Omental fat pad (tissue), 4 donors: Measurements from ENCODE around the gene TLR10. TPM values are rescaled to one million over a fixed set of nuclear protein-coding genes. Genes with fewer than 3 reads are reported as not detected.

Source experiments
- ATAC-seq: fragments of 150-250 bp; one replicate; pipeline ENCODE4 v1.9.1; 2016; ENCODE audit warnings: mild to moderate bottlenecking, moderate library complexity; ENCODE audit not compliant: low FRiP score
- DNase-seq: peaks from one replicate; pipeline ENCODE4 v3.0.0-alpha.2; 2019; ENCODE audit warnings: low spot score
- total RNA-seq, 4 donors: library from RNA; depleted of rRNA; stranded (reverse); fragments of >200 nt; gene quantifications; one replicate each; pipeline ENCODE4 v1.1.0, GENCODE V29; 2016
- TF ChIP-seq, protein P1 (sequence below), 3 donors: fragments of 450-650 bp; IDR thresholded peaks; one replicate each; pipeline ENCODE4 v1.5.1; 2016 to 2017; ENCODE audit warnings: antibody characterized with exemption in 3 of 3, mild to moderate bottlenecking in 3 of 3, moderate library complexity in 2 of 3

TLR10 gene
- total RNA-seq, 4 donors from 2014 or later = 0.12 to 2.5 (median 0.33) TPM

GRCh38 chr4:38752372-38752940 lies 30.3 kb downstream of the TLR10 start:
- no peak for ATAC-seq
- TF ChIP-seq, protein P1, sequence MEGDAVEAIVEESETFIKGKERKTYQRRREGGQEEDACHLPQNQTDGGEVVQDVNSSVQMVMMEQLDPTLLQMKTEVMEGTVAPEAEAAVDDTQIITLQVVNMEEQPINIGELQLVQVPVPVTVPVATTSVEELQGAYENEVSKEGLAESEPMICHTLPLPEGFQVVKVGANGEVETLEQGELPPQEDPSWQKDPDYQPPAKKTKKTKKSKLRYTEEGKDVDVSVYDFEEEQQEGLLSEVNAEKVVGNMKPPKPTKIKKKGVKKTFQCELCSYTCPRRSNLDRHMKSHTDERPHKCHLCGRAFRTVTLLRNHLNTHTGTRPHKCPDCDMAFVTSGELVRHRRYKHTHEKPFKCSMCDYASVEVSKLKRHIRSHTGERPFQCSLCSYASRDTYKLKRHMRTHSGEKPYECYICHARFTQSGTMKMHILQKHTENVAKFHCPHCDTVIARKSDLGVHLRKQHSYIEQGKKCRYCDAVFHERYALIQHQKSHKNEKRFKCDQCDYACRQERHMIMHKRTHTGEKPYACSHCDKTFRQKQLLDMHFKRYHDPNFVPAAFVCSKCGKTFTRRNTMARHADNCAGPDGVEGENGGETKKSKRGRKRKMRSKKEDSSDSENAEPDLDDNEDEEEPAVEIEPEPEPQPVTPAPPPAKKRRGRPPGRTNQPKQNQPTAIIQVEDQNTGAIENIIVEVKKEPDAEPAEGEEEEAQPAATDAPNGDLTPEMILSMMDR (IDR thresholded peaks at IDR 0.05) = no peak
- no peak for DNase-seq

DNA sequence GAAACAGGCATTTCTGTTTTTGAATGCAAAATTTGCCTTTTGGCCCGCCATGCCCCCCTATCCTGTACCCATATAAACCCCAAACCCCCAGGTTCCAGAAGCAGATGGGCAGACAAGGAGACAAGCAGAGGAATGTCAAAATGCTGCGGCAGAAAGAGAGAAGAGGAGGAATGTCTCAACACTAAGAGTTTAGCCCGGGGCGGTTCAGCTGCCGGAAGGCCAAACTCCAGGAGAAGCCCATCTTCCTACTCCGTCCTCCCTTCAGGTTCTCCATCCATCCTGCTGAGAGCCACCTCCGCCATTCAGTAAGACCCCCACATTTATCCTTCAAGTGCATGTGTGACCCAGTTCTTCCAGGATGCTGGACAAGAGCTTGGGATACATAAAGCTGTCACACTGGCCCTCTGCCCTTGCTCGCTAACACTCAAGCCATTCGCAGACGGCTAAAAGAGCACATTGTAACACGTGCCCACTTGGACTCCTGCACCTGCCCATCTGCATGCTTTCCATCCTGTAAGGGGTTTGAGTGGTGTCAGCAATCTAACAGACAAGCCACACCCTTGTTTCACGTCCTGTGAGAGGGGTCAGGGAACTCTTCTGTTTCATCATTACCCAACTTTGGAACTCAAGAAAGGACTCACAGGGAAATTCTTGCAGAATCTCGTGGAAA lies 31.3 kb downstream of the TLR10 start:
- DNase-seq = no peak
- ATAC-seq = no peak
- TF ChIP-seq, protein P1 (IDR thresholded peaks at IDR 0.05) = no peak

- TF ChIP-seq, protein P1 (IDR thresholded peaks at IDR 0.05) = no peak
- no peak for DNase-seq
- no peak for ATAC-seq
These were observed 33.5 kb downstream of the TLR10 start for GRCh38 chr4:38749336-38749735.

DNA sequence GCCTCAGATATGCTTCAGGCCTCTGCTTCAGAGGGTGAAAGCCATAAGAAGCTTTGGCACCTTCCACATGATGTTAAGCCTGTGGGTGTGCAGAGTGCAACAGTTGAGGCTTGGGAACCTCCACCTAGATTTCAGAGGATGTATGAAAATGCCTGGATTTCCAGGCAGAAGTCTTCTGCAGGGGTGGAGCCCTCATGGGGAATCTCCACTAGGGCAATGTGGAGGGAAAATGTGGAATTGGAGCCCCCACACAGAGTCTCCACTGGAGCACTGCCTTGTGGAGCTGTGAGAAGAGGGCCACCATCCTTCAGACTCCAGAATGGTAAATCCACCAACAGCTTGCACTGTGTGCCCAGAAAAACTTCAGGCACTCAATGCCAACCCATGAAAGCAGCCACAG lies 35.2 kb downstream of the TLR10 start:
- DNase-seq (no peak), ATAC-seq (no peak)
- TF ChIP-seq, protein P1 (IDR thresholded peaks at IDR 0.05) = no peak

DNA sequence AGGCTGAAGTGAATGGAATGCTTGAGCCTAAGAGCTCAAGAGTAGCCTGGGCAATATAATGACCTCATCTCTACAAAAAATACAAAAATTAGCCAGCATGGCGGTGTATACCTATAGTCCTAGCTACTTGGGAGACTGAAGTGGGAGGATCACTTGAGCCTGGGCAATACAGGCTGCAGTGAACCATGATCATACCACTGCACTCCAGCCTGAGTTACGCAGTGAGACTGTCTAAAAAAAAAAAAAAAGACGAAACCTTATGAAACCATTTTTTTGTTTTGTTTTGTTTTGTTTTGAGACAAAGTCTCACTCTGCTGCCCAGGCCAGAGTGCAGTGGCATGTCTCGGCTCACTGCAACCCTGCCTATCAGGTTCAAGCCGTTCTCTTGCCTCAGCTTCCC lies 36.9 kb downstream of the TLR10 start:
- TF ChIP-seq, protein P1 (IDR thresholded peaks at IDR 0.05) = no peak
- no peak for DNase-seq
- ATAC-seq = no peak

DNA sequence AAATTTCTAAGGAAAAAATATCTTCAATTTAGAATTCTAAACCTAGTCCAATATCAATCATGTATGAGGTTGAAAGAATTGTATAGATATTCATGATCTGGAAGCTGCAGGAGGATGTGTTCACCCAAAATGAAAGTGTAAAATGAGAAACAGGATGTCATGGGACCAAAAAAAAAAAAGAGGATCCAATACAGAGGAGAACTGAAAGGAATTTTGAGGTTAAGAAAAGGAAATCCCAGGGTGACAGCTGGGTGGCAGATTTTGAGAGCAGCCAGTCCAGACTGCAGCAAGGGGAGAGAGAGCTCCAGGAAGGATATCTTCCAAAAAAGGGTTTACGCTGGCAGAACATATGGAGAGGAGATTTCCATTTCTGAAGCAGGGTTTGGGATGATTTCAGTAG lies 38.9 kb downstream of the TLR10 start:
- DNase-seq (no peak), ATAC-seq (no peak)
- TF ChIP-seq, protein P1 (IDR thresholded peaks at IDR 0.05) = no peak

GRCh38 chr4:38740303-38740702 lies 42.5 kb downstream of the TLR10 start:
- TF ChIP-seq, protein P1 (IDR thresholded peaks at IDR 0.05) = no peak
- DNase-seq (no peak), ATAC-seq (no peak)
